A549 (cell line): ENCODE data around the gene RSPH6A. TPM values are rescaled to one million over a fixed set of nuclear protein-coding genes. Genes with fewer than 3 reads are reported as not detected.

Experiments used
- ATAC-seq, 2 experiments: fragments of 200-7000 bp in 1 of 2; fragments of >200 bp in 1 of 2; cut with Nextera tagmentation in 1 of 2; cut with Tn5 transposase in 1 of 2; 3 replicates each; pipeline versions ENCODE4 v1.8.0 to v1.9.1; 2018 to 2020; ENCODE audit warnings: mild to moderate bottlenecking in 1 of 2, moderate library complexity in 1 of 2
- CTCF ChIA-PET: fragments of 300-600 bp; sonication (Branson Sonifier 250); formaldehyde crosslinking; extraction: SDS; loops from one replicate; lab custom pipeline; 2021; ENCODE audit warnings: antibody characterized with exemption, inconsistent platforms; lab: Yijun Ruan, JAX
- POLR2A ChIA-PET: fragments of 350-600 bp; formaldehyde crosslinking; extraction: SDS; loops from one replicate; lab custom pipeline; 2021; ENCODE audit warnings: antibody characterized with exemption, inconsistent platforms; lab: Yijun Ruan, JAX
- DNase-seq, 2 experiments: peaks; one replicate each; pipeline versions ENCODE4 v3.0.0 to v3.0.0-alpha.2; 2011 to 2016; ENCODE audit warnings: low read depth in 1 of 2, low spot score in 1 of 2
- FAIRE-seq: peaks from 2 replicates; lab custom pipeline; 2011; peaks lifted over from hg19 to GRCh38; lab: Jason Lieb, UNC
- H3K27ac ChIP-seq, 2 experiments: fragments of >200 bp; sonication (Bioruptor Twin); formaldehyde crosslinking; 3 replicates each; pipeline ENCODE4 v1.5.1; 2016 to 2017
- H3K4me1 ChIP-seq: fragments of >200 bp; sonication (Bioruptor Twin); formaldehyde crosslinking; 3 replicates; pipeline ENCODE4 v1.6.1; 2016
- H3K4me2 ChIP-seq: fragments of >200 bp; sonication (Bioruptor Twin); formaldehyde crosslinking; 3 replicates; pipeline ENCODE4 v1.6.1; 2016
- H3K4me3 ChIP-seq: fragments of >200 bp; sonication (Bioruptor Twin); formaldehyde crosslinking; 3 replicates; pipeline ENCODE4 v1.5.1; 2016
- H3K9me3 ChIP-seq: fragments of >200 bp; sonication (Bioruptor Twin); formaldehyde crosslinking; 3 replicates; pipeline ENCODE4 v1.6.1; 2016
- BCL3 ChIP-seq: fragments of >200 bp; sonication (Bioruptor Twin); formaldehyde crosslinking; IDR thresholded peaks from 3 replicates; pipeline ENCODE4 v1.6.1; 2016
- CBX2 ChIP-seq: fragments of 200-600 bp; sonication (generic); IDR thresholded peaks from 2 replicates; pipeline ENCODE4 v1.6.1; 2016; ENCODE audit warnings: low read depth, mild to moderate bottlenecking, borderline replicate concordance
- CEBPB ChIP-seq, 2 experiments: fragments of >200 bp in 1 of 2; sonication (Bioruptor Twin) in 1 of 2; formaldehyde crosslinking in 1 of 2; IDR thresholded peaks; 2 replicates each; pipeline ENCODE4 v1.6.1; 2012 to 2016
- CHD4 ChIP-seq: fragments of 200-600 bp; sonication (generic); IDR thresholded peaks from 2 replicates; pipeline ENCODE4 v1.6.1; 2016; ENCODE audit warnings: antibody characterized with exemption, mild to moderate bottlenecking, borderline replicate concordance
- EHF ChIP-seq: fragments of 250-450 bp; sonication (Bioruptor Pico); IDR thresholded peaks from 2 replicates; pipeline ENCODE4 v1.5.0; 2020; ENCODE audit warnings: mild to moderate bottlenecking
- FOSB ChIP-seq: fragments of 250-450 bp; sonication (Bioruptor Pico); IDR thresholded peaks from 2 replicates; pipeline ENCODE4 v1.5.0; 2020; ENCODE audit warnings: mild to moderate bottlenecking, moderate library complexity
- FOSL2 ChIP-seq, 2 experiments: fragments of 450-650 bp in 1 of 2; fragments of >200 bp in 1 of 2; sonication (Bioruptor Twin) in 1 of 2; formaldehyde crosslinking; IDR thresholded peaks; 2 replicates each; pipeline versions ENCODE4 v1.5.0 to v1.6.1; 2016 to 2020; ENCODE audit warnings: mild to moderate bottlenecking in 1 of 2, moderate library complexity in 1 of 2
- HDAC2 ChIP-seq: fragments of 200-600 bp; sonication (generic); IDR thresholded peaks from 2 replicates; pipeline ENCODE4 v1.6.1; 2016
- HOXB13 ChIP-seq: fragments of 250-450 bp; sonication (Bioruptor Pico); IDR thresholded peaks from 2 replicates; pipeline ENCODE4 v1.5.0; 2020; ENCODE audit warnings: low read depth, mild to moderate bottlenecking, moderate library complexity
- HOXB5 ChIP-seq: fragments of 250-450 bp; sonication (Bioruptor Pico); IDR thresholded peaks from 2 replicates; pipeline ENCODE4 v1.5.0; 2020; ENCODE audit warnings: mild to moderate bottlenecking, moderate library complexity
- JUN ChIP-seq, 2 experiments: fragments of >200 bp; sonication (Bioruptor Twin); formaldehyde crosslinking; IDR thresholded peaks; 2 replicates in 1 of 2; 3 replicates in 1 of 2; pipeline ENCODE4 v1.6.1; 2016 to 2017
- KDM1A ChIP-seq: fragments of 200-600 bp; sonication (generic); IDR thresholded peaks from 2 replicates; pipeline ENCODE4 v1.6.1; 2016; ENCODE audit warnings: low read depth, mild to moderate bottlenecking
- MYC ChIP-seq: IDR thresholded peaks from 2 replicates; pipeline ENCODE4 v1.6.1; 2012; ENCODE audit warnings: mild to moderate bottlenecking, inconsistent platforms, low read length, improper control_type of control experiment, borderline replicate concordance
- NPAS2 ChIP-seq: fragments of 250-450 bp; sonication (Bioruptor Pico); IDR thresholded peaks from 2 replicates; pipeline ENCODE4 v1.8.0; 2022; ENCODE audit warnings: mild to moderate bottlenecking, moderate library complexity, borderline replicate concordance
- POLR2A ChIP-seq: IDR thresholded peaks from 2 replicates; pipeline ENCODE4 v1.6.1; 2012; ENCODE audit warnings: mild to moderate bottlenecking, low read length
- RAD21 ChIP-seq, 2 experiments: fragments of >200 bp in 1 of 2; sonication (Bioruptor Twin) in 1 of 2; formaldehyde crosslinking in 1 of 2; IDR thresholded peaks in 1 of 2; conservative IDR thresholded peaks in 1 of 2; 2 replicates in 1 of 2; 3 replicates in 1 of 2; pipeline ENCODE4 v1.6.1; 2012 to 2018; ENCODE audit warnings: inconsistent platforms in 1 of 2
- RARB ChIP-seq: fragments of 250-450 bp; sonication (Bioruptor Pico); IDR thresholded peaks from 2 replicates; pipeline ENCODE4 v1.8.0; 2021; ENCODE audit warnings: mild to moderate bottlenecking, moderate library complexity
- RCOR1 ChIP-seq: fragments of 150-350 bp; IDR thresholded peaks from 2 replicates; pipeline ENCODE4 v1.6.1; 2014; ENCODE audit warnings: antibody characterized with exemption, low read length, low read depth
- RNF2 ChIP-seq: fragments of 200-600 bp; sonication (generic); IDR thresholded peaks from 2 replicates; pipeline ENCODE4 v1.6.1; 2016; ENCODE audit warnings: low read depth, mild to moderate bottlenecking, antibody characterized with exemption, moderate library complexity, borderline replicate concordance
- SMC3 ChIP-seq: fragments of >200 bp; sonication (Bioruptor Twin); formaldehyde crosslinking; IDR thresholded peaks from 3 replicates; pipeline ENCODE4 v1.6.1; 2018; ENCODE audit warnings: inconsistent platforms
- TP53 ChIP-seq: fragments of 250-450 bp; sonication (Bioruptor Pico); IDR thresholded peaks from 2 replicates; pipeline ENCODE4 v1.5.0; 2021; ENCODE audit warnings: mild to moderate bottlenecking, moderate library complexity
- ZFP36 ChIP-seq: fragments of 450-650 bp; IDR thresholded peaks from 2 replicates; pipeline ENCODE4 v1.6.1; 2014; ENCODE audit warnings: borderline replicate concordance; ENCODE audit not compliant: partially characterized antibody
- ZSCAN20 ChIP-seq: fragments of 250-450 bp; sonication (Bioruptor Pico); IDR thresholded peaks from 2 replicates; pipeline ENCODE4 v1.8.0; 2022; ENCODE audit warnings: mild to moderate bottlenecking, moderate library complexity
- WGBS: methylation state at CpG from one replicate; pipeline ENCODE4 v1.1.6; 2017; ENCODE audit errors: missing lambda C conversion rate; 5-methylcytosine and 5-hydroxymethylcytosine counted together
- polyA plus RNA-seq, 4 experiments: library from polyadenylated mRNA; depleted of rRNA in 3 of 4; stranded (reverse); fragments of >200 nt; fragmentation: RNase III in 1 of 4; extraction: RNeasy Plus Mini Kit Qiagen cat#74134 plus additional on column Dnase treatment in 1 of 4; gene quantifications; 2 replicates in 3 of 4; 3 replicates in 1 of 4; pipeline ENCODE4 v1.2.3, GENCODE V29; 2011 to 2017
- TF ChIP-seq, protein P1 (sequence below): fragments of 200-600 bp; sonication (generic); IDR thresholded peaks from 2 replicates; pipeline ENCODE4 v1.6.1; 2016; ENCODE audit warnings: antibody characterized with exemption, mild to moderate bottlenecking, moderate library complexity
- TF ChIP-seq, protein P2 (sequence below): fragments of >200 bp; sonication (Bioruptor Twin); formaldehyde crosslinking; IDR thresholded peaks from 3 replicates; pipeline ENCODE4 v1.5.1; 2016
- TF ChIP-seq, protein P3 (sequence below): fragments of 450-650 bp; IDR thresholded peaks from 2 replicates; pipeline ENCODE4 v1.6.1; 2014; ENCODE audit warnings: antibody characterized with exemption

Gene RSPH6A
- polyA plus RNA-seq, 2 of the 4 experiments (the other 2 are of a cell fraction) = not detected

DNA sequence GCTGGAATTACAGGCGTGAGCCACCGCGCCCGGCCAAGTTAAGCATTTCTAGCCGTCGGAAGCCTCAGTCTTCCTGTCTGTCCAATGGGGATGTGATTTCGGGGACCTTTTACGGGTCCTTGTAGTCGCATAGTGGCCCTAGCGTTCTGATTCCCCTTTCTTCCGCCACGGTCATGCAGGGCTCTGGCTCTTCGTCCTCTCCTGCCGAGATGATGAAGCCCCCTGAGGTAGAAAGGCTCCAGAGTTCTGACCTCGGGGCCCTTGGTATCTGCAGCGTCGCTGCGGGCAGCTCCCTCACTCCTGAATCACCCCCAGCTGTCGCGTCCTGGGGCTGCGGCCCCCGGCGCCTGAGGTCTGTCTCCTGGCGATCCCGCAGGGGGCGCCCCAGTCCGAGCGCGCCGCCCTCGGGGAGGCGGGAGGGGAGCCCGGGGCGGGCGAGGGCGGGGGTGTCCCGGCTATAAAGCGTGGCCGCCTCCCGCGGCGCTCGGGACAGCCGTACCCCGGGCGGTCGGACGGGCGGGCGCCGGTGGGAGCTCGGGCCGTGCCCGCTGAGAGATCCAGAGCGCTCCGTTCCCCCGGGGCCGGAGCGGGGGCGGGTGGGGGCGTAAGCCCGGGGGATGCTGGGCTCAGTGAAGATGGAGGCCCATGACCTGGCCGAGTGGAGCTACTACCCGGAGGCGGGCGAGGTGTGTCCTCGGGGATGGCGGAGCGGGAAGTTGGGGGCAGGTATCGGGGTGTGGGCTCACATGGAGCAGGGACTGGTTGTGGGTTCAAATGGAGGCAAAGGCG is 48.9 kb upstream of the RSPH6A start, which contains the start of gene FOXA3:
Gene FOXA3 (plus strand): TSS at position 487 of the 789 bp plus-strand sequence. CDS start 131 bp downstream, at position 618.
- peak within 1 kb of the TSS; percentile 71 for H3K4me3 ChIP-seq
- peak; percentile 71 to 96 for DNase-seq
- no peak for FAIRE-seq

More for the DNA sequence above, 48.9 kb upstream of the RSPH6A start, which contains the start of gene FOXA3:
- ChIA-PET POLR2A (interaction anchor here (0.5 to 2.7 kb wide), 28 partner anchors 7 to 436 kb away, joined by 3 to 30 read pairs (median 4); partner anchors contain the start of genes CCDC61, IRF2BP1, MYPOP and SIX5), CTCF (interaction anchor here (0.6 to 11.3 kb wide), 44 partner anchors 8 to 532 kb away, joined by 3 to 315 read pairs (median 5); partner anchors contain the start of genes DMPK, IRF2BP1, MYPOP and SIX5)
- ATAC-seq = peak; percentile 68 to 70
- peak within 1 kb of the TSS; percentile 89 for H3K4me2 ChIP-seq
- peaks cover 25% of the 10 kb centered on the region for H3K4me1 ChIP-seq
- peak within 1 kb of the TSS; percentile 74 to 88 for H3K27ac ChIP-seq
- 14% methylated on average over 26 of the region's 71 CpGs for WGBS
- TF ChIP-seq, protein P1, sequence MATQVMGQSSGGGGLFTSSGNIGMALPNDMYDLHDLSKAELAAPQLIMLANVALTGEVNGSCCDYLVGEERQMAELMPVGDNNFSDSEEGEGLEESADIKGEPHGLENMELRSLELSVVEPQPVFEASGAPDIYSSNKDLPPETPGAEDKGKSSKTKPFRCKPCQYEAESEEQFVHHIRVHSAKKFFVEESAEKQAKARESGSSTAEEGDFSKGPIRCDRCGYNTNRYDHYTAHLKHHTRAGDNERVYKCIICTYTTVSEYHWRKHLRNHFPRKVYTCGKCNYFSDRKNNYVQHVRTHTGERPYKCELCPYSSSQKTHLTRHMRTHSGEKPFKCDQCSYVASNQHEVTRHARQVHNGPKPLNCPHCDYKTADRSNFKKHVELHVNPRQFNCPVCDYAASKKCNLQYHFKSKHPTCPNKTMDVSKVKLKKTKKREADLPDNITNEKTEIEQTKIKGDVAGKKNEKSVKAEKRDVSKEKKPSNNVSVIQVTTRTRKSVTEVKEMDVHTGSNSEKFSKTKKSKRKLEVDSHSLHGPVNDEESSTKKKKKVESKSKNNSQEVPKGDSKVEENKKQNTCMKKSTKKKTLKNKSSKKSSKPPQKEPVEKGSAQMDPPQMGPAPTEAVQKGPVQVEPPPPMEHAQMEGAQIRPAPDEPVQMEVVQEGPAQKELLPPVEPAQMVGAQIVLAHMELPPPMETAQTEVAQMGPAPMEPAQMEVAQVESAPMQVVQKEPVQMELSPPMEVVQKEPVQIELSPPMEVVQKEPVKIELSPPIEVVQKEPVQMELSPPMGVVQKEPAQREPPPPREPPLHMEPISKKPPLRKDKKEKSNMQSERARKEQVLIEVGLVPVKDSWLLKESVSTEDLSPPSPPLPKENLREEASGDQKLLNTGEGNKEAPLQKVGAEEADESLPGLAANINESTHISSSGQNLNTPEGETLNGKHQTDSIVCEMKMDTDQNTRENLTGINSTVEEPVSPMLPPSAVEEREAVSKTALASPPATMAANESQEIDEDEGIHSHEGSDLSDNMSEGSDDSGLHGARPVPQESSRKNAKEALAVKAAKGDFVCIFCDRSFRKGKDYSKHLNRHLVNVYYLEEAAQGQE = no peak
- TF ChIP-seq SMC3 (peak; percentile 91), NPAS2 (no peak), RAD21 (conservative IDR thresholded peaks at IDR 0.05 in 1 of 2, IDR thresholded peaks at IDR 0.05 in 1 of 2) (peak; percentile 58 to 89; a peak in 4 of 5 replicates), ZFP36 (no peak), MYC (no peak), CEBPB (IDR thresholded peaks at IDR 0.05) (no peak), KDM1A (peak; percentile 94), TP53 (0 out of 2 replicates have a peak, but pooled peaks have one; percentile 14), POLR2A (peak; percentile 28; the same call in 1 of the 2 replicates), JUN (IDR thresholded peaks at IDR 0.05) (peak in 1 of 2 experiments; percentile 48; a peak in 1 of 5 replicates), BCL3 (0 out of 3 replicates have a peak, but pooled peaks have one; percentile 33), HDAC2 (peak; percentile 89), HOXB13 (CRISPR knock-in tag) (no peak), CHD4 (peak; percentile 81), ZSCAN20 (CRISPR knock-in tag) (no peak), RNF2 (no peak), FOSB (no peak), EHF (0 out of 2 replicates have a peak, but pooled peaks have one; percentile 70), RARB (no peak), RCOR1 (no peak), FOSL2 (IDR thresholded peaks at IDR 0.05) (no peak), FOSL2 (CRISPR knock-in tag; IDR thresholded peaks at IDR 0.05) (peak; percentile 16; the same call in 1 of the 2 replicates), HOXB5 (CRISPR knock-in tag) (no peak), CBX2 (no peak)
- TF ChIP-seq, protein P2, sequence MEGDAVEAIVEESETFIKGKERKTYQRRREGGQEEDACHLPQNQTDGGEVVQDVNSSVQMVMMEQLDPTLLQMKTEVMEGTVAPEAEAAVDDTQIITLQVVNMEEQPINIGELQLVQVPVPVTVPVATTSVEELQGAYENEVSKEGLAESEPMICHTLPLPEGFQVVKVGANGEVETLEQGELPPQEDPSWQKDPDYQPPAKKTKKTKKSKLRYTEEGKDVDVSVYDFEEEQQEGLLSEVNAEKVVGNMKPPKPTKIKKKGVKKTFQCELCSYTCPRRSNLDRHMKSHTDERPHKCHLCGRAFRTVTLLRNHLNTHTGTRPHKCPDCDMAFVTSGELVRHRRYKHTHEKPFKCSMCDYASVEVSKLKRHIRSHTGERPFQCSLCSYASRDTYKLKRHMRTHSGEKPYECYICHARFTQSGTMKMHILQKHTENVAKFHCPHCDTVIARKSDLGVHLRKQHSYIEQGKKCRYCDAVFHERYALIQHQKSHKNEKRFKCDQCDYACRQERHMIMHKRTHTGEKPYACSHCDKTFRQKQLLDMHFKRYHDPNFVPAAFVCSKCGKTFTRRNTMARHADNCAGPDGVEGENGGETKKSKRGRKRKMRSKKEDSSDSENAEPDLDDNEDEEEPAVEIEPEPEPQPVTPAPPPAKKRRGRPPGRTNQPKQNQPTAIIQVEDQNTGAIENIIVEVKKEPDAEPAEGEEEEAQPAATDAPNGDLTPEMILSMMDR = peak; percentile 96
- TF ChIP-seq, protein P3, sequence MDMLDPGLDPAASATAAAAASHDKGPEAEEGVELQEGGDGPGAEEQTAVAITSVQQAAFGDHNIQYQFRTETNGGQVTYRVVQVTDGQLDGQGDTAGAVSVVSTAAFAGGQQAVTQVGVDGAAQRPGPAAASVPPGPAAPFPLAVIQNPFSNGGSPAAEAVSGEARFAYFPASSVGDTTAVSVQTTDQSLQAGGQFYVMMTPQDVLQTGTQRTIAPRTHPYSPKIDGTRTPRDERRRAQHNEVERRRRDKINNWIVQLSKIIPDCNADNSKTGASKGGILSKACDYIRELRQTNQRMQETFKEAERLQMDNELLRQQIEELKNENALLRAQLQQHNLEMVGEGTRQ = no peak
- H3K9me3 ChIP-seq = no peaks in the 10 kb centered on the region
